HG02623 (cell line): Measurements from ENCODE around the gene AFF2.
"Not testable (repeated sequence)": the region's sequence is repeated elsewhere in the genome, so short reads cannot be mapped to it uniquely, and the experiment has no call there.

Experiments
- ATAC-seq: cut with Tn5 transposase; IDR thresholded peaks from one replicate; pipeline ENCODE4 v1.9.1; 2021; ENCODE audit warnings: moderate library complexity; ENCODE audit not compliant: unreplicated experiment

Gene AFF2

GRCh38 chrX:148632444-148632843, 132.0 kb downstream of the AFF2 start:
- ATAC-seq, result no peak

DNA sequence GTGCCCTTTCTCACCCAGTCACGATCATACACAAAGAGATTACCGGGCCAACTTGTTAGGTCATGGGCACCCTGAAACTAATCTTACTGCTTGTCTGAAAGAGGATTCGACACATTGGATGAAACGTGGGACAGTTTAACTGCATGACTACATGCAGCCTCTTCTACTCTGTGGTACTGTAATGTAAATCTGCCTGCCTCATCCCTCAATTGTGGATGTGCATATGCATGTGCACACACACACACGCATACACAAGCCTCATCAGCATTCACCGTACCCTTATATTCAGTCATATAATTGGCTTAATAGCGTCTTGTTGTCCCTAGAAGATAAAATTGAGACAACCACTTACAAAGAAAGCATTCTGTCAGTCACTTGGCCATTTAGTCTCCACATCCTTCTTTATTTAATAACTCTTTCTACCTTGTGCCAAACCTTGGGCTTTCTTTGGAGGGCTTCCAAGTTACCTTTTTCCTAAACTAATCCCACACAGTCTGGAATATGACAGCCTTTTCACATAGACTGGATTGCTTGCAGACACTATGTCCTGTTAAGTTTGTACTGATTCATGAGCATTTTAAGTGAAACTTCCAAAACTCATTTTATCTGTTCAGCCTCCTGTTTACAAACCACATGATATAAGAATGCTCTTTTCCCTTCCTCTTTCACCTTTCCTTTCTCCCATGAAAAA, 132.9 kb downstream of the AFF2 start:
- no peak for ATAC-seq

DNA sequence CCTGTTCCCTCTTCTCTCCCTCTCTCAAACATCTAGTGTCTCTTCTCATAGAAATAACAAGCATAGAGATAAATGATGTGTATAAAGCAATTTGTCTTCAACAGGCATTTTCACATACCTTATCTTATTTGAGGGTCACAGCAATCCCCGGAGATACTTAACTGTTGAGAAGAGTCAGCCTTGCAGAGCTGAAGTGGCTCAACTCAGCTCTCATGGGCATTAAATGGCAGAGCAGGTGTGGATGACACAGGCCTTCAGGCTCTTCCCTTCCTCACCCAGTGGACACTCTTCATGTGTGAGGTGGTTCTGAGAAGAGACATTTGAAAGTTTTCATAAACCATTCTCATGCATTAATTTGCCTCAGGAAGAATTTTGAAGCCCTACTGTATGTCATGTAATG, 134.2 kb downstream of the AFF2 start:
- no peak for ATAC-seq

GRCh38 chrX:148643460-148643859, 143.0 kb downstream of the AFF2 start:
- ATAC-seq, result no peak

DNA sequence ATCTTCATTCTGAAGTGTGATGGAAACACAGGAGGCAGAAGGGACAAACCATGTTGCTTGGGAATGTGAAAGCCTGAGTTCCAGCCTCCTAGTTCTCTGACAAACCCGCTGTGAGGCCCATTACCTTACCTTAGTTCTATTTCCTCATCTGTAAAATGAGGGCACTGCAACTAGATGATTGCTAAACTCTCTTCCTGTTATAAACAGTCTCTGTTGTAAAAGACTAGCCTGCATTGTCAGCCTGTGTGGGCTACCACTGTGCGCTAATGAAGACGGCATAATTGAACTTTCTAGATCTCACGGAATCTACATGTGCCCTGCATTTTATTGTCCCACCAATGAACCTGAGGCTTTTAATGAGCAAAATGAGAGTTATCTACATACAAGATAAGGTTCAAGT, 147.2 kb downstream of the AFF2 start:
- ATAC-seq, result no peak

- ATAC-seq, result no peak
These were observed 148.9 kb downstream of the AFF2 start for GRCh38 chrX:148649145-148649795.

GRCh38 chrX:148658115-148658730, 157.8 kb downstream of the AFF2 start:
- ATAC-seq, result no peak

DNA sequence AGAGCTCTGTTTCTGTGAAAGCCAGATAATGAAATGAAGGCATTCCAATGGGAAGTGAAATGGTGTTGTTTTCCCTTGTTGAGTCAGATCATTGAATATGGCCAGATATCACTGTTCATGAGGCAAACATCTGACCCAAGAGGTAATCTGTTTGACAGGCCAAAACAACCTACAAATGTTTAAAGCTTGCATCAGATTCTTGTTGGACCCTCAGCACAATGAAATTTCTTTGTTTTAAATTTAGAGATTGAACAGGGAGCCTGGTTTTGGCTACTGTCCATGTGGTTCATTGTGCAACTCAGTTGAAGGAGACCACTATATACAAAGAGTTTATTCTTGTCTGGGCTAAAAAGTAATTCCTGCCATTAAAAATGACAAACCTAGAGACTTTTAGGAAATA, 159.1 kb downstream of the AFF2 start:
- ATAC-seq, result no peak

- no peak for ATAC-seq
These were observed 160.6 kb downstream of the AFF2 start for GRCh38 chrX:148661035-148661434.

- no peak for ATAC-seq
These were observed 161.6 kb downstream of the AFF2 start for GRCh38 chrX:148662014-148662413.

DNA sequence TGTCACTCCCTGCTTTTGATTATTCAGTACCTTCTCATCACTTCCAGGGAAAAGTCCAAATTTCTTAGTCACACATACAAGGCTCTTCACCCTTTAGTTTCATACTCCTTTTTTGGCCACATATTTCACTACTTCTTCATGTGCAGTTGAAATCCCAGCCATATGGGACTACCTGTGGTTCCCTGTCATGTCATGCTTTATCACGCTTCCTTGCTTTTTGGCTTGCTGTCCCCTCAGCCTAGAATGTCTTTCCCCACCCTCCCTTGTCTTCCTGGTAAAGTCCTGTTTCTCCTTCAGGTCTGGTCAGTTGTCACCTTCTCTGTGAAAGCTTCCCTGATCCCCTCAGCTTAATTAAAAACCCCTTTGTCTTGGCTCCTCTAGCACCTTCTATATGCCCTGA, 163.8 kb downstream of the AFF2 start:
- no peak for ATAC-seq

GRCh38 chrX:148664995-148665394, 164.6 kb downstream of the AFF2 start:
- ATAC-seq, result no peak

DNA sequence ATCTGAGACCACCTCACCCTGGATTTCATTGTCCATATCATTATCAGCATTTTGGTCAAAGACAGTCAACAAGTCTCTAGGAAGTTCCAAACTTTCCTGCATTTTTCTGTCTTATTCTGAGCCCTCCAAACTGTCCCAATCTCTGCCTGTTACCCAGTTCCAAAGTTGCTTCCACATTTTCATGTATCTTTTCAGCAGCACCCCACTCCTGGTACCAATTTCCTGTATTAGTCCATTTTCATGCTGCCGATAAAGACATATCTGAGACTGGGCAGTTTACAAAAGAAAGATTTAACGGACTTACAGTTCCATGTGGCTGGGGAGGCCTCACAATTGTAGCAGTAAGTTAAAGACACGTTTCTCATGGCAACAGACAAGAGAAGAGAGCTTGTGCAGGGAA, 168.8 kb downstream of the AFF2 start:
- not testable (repeated sequence) for ATAC-seq

DNA sequence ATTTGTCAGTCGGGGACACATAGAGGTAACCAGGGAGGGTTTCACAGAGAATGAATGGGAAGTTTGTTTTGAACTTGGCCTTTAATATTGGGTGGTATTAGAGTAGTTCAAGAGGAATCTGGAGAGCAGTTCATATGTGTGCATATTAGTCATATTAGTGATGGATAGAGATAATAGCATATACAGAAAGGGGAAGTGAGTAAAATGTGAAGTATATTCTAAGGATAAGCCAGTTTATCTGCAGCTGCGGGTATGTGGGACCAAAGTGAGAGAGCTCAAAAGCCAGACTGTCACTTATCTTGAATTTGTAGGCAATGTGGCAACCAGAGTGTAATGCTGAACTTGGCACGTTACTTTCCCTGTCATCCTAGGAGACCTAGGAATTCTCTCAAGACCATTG, 169.9 kb downstream of the AFF2 start:
- ATAC-seq, result no peak

DNA sequence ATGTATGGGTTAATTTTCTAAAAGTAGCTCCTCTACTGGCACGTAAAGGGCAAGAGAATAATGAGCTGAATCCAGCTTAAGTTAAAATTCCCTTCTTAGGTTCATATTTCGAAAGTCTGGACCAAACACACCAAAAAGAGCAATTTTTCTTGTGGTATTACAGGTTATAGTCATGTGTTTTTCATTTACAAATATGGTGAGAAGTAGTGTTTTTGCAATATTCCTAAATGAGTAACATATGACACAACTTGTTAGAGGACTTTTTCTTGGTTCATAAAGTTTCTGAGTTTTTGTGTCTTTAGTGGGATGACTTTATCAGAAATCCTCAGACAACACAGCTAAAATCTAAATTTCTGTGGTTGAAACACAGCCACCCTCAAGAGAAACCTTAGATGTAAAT, 172.1 kb downstream of the AFF2 start:
- ATAC-seq, result no peak

DNA sequence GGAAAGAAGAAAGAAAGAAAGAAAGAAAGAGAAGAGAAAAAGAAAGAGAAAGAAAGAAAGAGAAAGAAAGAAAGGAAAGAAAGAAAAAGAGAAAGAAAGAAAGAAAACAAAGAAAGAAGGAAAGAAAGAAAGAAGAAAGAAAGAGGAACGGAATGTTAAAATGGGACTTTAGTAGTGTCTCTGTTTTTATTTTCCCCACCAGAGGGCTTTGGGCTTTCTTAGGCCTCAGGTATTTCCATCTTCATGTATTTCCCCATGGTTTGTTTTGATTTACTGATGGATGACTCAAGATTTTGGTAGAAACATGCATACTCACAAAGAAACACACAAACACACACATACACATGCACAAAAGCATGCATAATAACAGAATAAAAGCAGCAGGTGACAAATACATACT, 181.2 kb downstream of the AFF2 start:
- ATAC-seq, result no peak

GRCh38 chrX:148682206-148682605, 181.8 kb downstream of the AFF2 start:
- ATAC-seq, result no peak

DNA sequence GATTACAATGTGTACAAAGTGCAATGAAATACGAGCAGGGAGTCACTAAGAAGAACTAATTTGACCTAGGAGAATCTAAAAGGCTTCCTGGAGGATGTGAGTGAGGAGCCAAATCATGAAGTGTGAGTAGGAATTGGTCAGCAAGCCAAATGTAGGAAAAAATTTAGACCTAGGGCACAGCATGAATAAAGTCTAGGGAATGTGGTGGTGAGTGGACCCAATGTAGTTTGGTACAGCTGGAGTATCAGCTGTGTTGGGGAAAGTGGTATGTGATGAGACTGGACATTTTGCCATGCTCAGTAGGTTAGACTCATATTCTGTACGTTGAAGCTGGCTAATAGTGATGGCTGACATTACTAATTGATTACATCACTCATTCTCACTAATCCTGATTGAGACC, 191.0 kb downstream of the AFF2 start:
- no peak for ATAC-seq

DNA sequence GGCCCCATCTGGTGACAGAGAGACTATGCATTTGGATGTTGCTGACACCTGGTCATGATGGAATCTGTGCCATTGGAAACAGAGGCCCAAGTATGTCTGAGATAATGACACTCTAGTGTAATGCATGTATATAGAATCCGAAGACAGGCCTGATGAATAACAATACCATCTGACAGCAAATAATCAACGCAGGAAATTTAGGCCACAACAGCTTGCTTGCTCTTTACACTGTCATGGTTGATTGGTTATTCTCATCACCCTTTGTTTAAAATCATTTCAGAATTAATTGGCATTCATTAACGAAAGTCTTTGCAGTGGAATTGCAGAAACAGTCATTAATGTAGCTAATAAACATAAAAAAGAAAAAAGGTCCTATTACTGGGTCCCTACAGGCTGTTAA, 194.8 kb downstream of the AFF2 start:
- ATAC-seq, result no peak

DNA sequence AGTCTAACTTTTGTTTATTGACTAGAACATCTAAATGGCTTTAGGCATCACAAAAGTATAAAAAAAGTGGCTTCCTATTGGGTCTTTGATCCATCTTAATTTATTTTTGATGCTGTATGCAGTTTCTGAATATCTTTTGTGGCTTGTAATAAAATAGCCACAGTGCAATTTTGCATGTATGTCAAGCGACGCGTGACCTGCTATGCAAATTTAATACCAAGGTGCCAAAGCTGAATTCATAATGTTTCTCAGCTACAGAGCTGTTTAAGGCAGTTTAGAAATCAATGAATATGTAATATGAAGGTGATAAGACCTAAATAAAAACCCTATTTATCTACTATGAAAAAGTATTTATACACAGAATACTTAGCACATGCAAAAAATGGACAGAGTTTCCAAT, 197.8 kb downstream of the AFF2 start:
- ATAC-seq, result no peak

DNA sequence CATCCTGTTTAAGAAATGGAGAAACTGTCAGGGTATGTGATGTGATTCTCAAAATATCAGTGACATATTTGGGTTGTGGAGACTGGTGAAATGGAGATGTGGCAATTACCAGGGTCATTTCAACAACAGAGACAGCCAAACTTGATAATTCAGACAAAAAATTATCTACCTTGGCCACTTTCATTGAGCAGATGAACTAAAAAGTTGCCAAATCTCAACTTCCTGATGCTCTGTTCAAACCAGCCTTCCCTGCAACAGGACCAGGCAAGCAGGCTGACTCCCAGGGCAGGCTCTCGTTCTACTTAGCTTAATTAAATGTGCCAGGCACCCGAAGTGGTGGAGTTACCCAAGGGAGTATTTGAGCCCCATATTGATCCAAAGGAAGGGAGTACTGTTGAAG, 199.6 kb downstream of the AFF2 start:
- ATAC-seq, result no peak

- ATAC-seq, result no peak
These were observed 213.6 kb downstream of the AFF2 start for GRCh38 chrX:148713981-148714380.
